Measurements from ENCODE around the gene EGF.

DNA sequence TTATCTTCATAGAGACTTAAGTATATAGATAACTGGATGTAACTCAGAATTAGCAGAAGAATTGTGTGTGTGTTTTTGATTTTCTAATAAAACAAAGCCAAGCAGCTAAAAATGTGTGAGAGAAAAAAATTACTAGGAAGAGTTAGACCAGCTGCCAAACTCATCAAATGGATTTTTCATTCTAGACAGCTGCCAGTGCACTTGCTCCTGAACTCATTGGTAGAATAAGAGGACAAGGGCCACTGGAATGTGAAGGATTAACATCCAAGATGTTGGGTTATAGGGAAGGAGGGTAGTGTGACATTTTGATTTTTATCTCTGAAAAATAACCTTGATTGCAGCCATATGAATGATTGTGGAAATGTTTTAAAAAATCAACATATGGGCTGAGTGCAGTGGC lies 49.7 kb downstream of the EGF start:
- TF ChIP-seq, protein P1, sequence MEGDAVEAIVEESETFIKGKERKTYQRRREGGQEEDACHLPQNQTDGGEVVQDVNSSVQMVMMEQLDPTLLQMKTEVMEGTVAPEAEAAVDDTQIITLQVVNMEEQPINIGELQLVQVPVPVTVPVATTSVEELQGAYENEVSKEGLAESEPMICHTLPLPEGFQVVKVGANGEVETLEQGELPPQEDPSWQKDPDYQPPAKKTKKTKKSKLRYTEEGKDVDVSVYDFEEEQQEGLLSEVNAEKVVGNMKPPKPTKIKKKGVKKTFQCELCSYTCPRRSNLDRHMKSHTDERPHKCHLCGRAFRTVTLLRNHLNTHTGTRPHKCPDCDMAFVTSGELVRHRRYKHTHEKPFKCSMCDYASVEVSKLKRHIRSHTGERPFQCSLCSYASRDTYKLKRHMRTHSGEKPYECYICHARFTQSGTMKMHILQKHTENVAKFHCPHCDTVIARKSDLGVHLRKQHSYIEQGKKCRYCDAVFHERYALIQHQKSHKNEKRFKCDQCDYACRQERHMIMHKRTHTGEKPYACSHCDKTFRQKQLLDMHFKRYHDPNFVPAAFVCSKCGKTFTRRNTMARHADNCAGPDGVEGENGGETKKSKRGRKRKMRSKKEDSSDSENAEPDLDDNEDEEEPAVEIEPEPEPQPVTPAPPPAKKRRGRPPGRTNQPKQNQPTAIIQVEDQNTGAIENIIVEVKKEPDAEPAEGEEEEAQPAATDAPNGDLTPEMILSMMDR (conservative IDR thresholded peaks at IDR 0.05 in 1 of 2, IDR thresholded peaks at IDR 0.05 in 1 of 2; ENCODE audit: extremely low read depth in 1 of 2, insufficient read depth in 1 of 2, low read depth in 1 of 2, low read length in 2 of 2) = no peak
- no peak for TF ChIP-seq EZH2 (IDR thresholded peaks at IDR 0.05; ENCODE audit: borderline replicate concordance, low read length)
